ENCODE data around the gene RALY. TPM values are rescaled to one million over a fixed set of nuclear protein-coding genes. Genes with fewer than 3 reads are reported as not detected.
A peak's percentile ranks its signal among the peaks of the same experiment; 100 is the strongest.

Gene RALY
- polyA plus RNA-seq, 2 donors = 90.6 to 118 TPM

GRCh38 chr20:33984182-33984719 lies 9.5 kb upstream of the RALY start:
- no peak overlapping the region for H3K27ac ChIP-seq (ENCODE audit: low read depth in 2 of 2, low read length in 1 of 2)

GRCh38 chr20:33985280-33985679 lies 8.4 kb upstream of the RALY start:
- Histone ChIP-seq H3K9me3 (ENCODE audit: control insufficient read depth in 2 of 2, insufficient read depth in 1 of 2, low read depth in 1 of 2, low read length in 1 of 2) (no peaks in the 10 kb centered on the region), H3K4me1 (ENCODE audit: control insufficient read depth in 2 of 2, insufficient read depth in 2 of 2, low read length in 1 of 2) (no peaks in the 10 kb centered on the region), H3K4me3 (ENCODE audit: low read depth in 1 of 2, low read length in 2 of 2) (no peak overlapping the region), H3K27me3 (ENCODE audit: control insufficient read depth in 1 of 2, insufficient read depth in 2 of 2, low read length in 2 of 2) (no peaks in the 10 kb centered on the region), H3K27ac (ENCODE audit: low read depth in 2 of 2, low read length in 1 of 2) (no peak overlapping the region), H3K36me3 (ENCODE audit: control insufficient read depth in 2 of 2, insufficient read depth in 2 of 2, low read length in 1 of 2) (no peaks in the 10 kb centered on the region)
- 90 to 93% methylated on average over 2 of the region's 2 CpGs for WGBS, 2 donors

More at GRCh38 chr20:33984182-33984719, 9.5 kb upstream of the RALY start:
- WGBS, 2 donors = 78 to 88% methylated on average over 7 of the region's 7 CpGs
- Histone ChIP-seq H3K36me3 (ENCODE audit: control insufficient read depth in 2 of 2, insufficient read depth in 2 of 2, low read length in 1 of 2) (no peaks in the 10 kb centered on the region), H3K27me3 (ENCODE audit: control insufficient read depth in 1 of 2, insufficient read depth in 2 of 2, low read length in 2 of 2) (no peaks in the 10 kb centered on the region), H3K4me3 (ENCODE audit: low read depth in 1 of 2, low read length in 2 of 2) (no peak overlapping the region), H3K4me1 (ENCODE audit: control insufficient read depth in 2 of 2, insufficient read depth in 2 of 2, low read length in 1 of 2) (no peaks in the 10 kb centered on the region), H3K9me3 (ENCODE audit: control insufficient read depth in 2 of 2, insufficient read depth in 1 of 2, low read depth in 1 of 2, low read length in 1 of 2) (no peaks in the 10 kb centered on the region)

- Histone ChIP-seq H3K4me3 (ENCODE audit: low read depth in 1 of 2, low read length in 2 of 2) (no peak overlapping the region), H3K27me3 (ENCODE audit: control insufficient read depth in 1 of 2, insufficient read depth in 2 of 2, low read length in 2 of 2) (no peaks in the 10 kb centered on the region), H3K9me3 (ENCODE audit: control insufficient read depth in 2 of 2, insufficient read depth in 1 of 2, low read depth in 1 of 2, low read length in 1 of 2) (no peaks in the 10 kb centered on the region), H3K4me1 (ENCODE audit: control insufficient read depth in 2 of 2, insufficient read depth in 2 of 2, low read length in 1 of 2) (no peaks in the 10 kb centered on the region), H3K27ac (ENCODE audit: low read depth in 2 of 2, low read length in 1 of 2) (no peak overlapping the region), H3K36me3 (ENCODE audit: control insufficient read depth in 2 of 2, insufficient read depth in 2 of 2, low read length in 1 of 2) (no peaks in the 10 kb centered on the region)
- WGBS, 2 donors = 76 to 89% methylated on average over 2 of the region's 2 CpGs
These were observed 7.9 kb upstream of the RALY start for GRCh38 chr20:33985830-33986229.

- Histone ChIP-seq H3K4me1 (ENCODE audit: control insufficient read depth in 2 of 2, insufficient read depth in 2 of 2, low read length in 1 of 2) (no peaks in the 10 kb centered on the region), H3K4me3 (ENCODE audit: low read depth in 1 of 2, low read length in 2 of 2) (no peak overlapping the region)
- 91 to 93% methylated on average over 5 of the region's 5 CpGs for WGBS, 2 donors
These were observed 7.0 kb upstream of the RALY start for GRCh38 chr20:33986560-33987216.

GRCh38 chr20:33990075-33990474 lies 3.6 kb upstream of the RALY start:
- Histone ChIP-seq H3K4me1 (ENCODE audit: control insufficient read depth in 2 of 2, insufficient read depth in 2 of 2, low read length in 1 of 2) (peaks cover 0 to 4% of the 10 kb centered on the region in 2 donors), H3K36me3 (ENCODE audit: control insufficient read depth in 2 of 2, insufficient read depth in 2 of 2, low read length in 1 of 2) (no peaks in the 10 kb centered on the region), H3K27ac (ENCODE audit: low read depth in 2 of 2, low read length in 1 of 2) (no peak overlapping the region), H3K27me3 (ENCODE audit: control insufficient read depth in 1 of 2, insufficient read depth in 2 of 2, low read length in 2 of 2) (no peaks in the 10 kb centered on the region), H3K9me3 (ENCODE audit: control insufficient read depth in 2 of 2, insufficient read depth in 1 of 2, low read depth in 1 of 2, low read length in 1 of 2) (no peaks in the 10 kb centered on the region), H3K4me3 (ENCODE audit: low read depth in 1 of 2, low read length in 2 of 2) (no peak overlapping the region)
- 92 to 96% methylated on average over 4 of the region's 4 CpGs for WGBS, 2 donors

More at GRCh38 chr20:33986560-33987216, 7.0 kb upstream of the RALY start:
- H3K36me3 ChIP-seq (ENCODE audit: control insufficient read depth in 2 of 2, insufficient read depth in 2 of 2, low read length in 1 of 2) = no peaks in the 10 kb centered on the region
- H3K27me3 ChIP-seq (ENCODE audit: control insufficient read depth in 1 of 2, insufficient read depth in 2 of 2, low read length in 2 of 2) = no peaks in the 10 kb centered on the region
- H3K9me3 ChIP-seq (ENCODE audit: control insufficient read depth in 2 of 2, insufficient read depth in 1 of 2, low read depth in 1 of 2, low read length in 1 of 2) = no peaks in the 10 kb centered on the region
- H3K27ac ChIP-seq (ENCODE audit: low read depth in 2 of 2, low read length in 1 of 2) = no peak overlapping the region

- Histone ChIP-seq H3K27ac (ENCODE audit: low read depth in 2 of 2, low read length in 1 of 2) (no peak overlapping the region), H3K9me3 (ENCODE audit: control insufficient read depth in 2 of 2, insufficient read depth in 1 of 2, low read depth in 1 of 2, low read length in 1 of 2) (no peaks in the 10 kb centered on the region), H3K36me3 (ENCODE audit: control insufficient read depth in 2 of 2, insufficient read depth in 2 of 2, low read length in 1 of 2) (no peaks in the 10 kb centered on the region), H3K27me3 (ENCODE audit: control insufficient read depth in 1 of 2, insufficient read depth in 2 of 2, low read length in 2 of 2) (no peaks in the 10 kb centered on the region), H3K4me3 (ENCODE audit: low read depth in 1 of 2, low read length in 2 of 2) (peak overlapping the region in 1 of 2 donors; percentile 14), H3K4me1 (ENCODE audit: control insufficient read depth in 2 of 2, insufficient read depth in 2 of 2, low read length in 1 of 2) (peaks cover 0 to 4% of the 10 kb centered on the region in 2 donors)
- 91 to 96% methylated on average over 6 of the region's 6 CpGs for WGBS, 2 donors
These were observed 2.2 kb upstream of the RALY start for GRCh38 chr20:33991502-33991901.

GRCh38 chr20:33992145-33992922 lies 1.4 kb upstream of the RALY start:
- Histone ChIP-seq H3K27me3 (ENCODE audit: control insufficient read depth in 1 of 2, insufficient read depth in 2 of 2, low read length in 2 of 2) (no peaks in the 10 kb centered on the region), H3K4me1 (ENCODE audit: control insufficient read depth in 2 of 2, insufficient read depth in 2 of 2, low read length in 1 of 2) (peaks cover 0 to 4% of the 10 kb centered on the region in 2 donors), H3K27ac (ENCODE audit: low read depth in 2 of 2, low read length in 1 of 2) (peak overlapping the region; percentile 86 to 93), H3K36me3 (ENCODE audit: control insufficient read depth in 2 of 2, insufficient read depth in 2 of 2, low read length in 1 of 2) (no peaks in the 10 kb centered on the region), H3K4me3 (ENCODE audit: low read depth in 1 of 2, low read length in 2 of 2) (peak overlapping the region; percentile 57 to 80), H3K9me3 (ENCODE audit: control insufficient read depth in 2 of 2, insufficient read depth in 1 of 2, low read depth in 1 of 2, low read length in 1 of 2) (no peaks in the 10 kb centered on the region)
- WGBS, 2 donors = 35 to 36% methylated on average over 20 of the region's 20 CpGs

GRCh38 chr20:33992923-33993575 lies 662 bp upstream of the RALY start:
- Histone ChIP-seq H3K9me3 (ENCODE audit: control insufficient read depth in 2 of 2, insufficient read depth in 1 of 2, low read depth in 1 of 2, low read length in 1 of 2) (no peaks in the 10 kb centered on the region), H3K36me3 (ENCODE audit: control insufficient read depth in 2 of 2, insufficient read depth in 2 of 2, low read length in 1 of 2) (no peaks in the 10 kb centered on the region), H3K4me3 (ENCODE audit: low read depth in 1 of 2, low read length in 2 of 2) (peak overlapping the region; percentile 80 to 92), H3K27ac (ENCODE audit: low read depth in 2 of 2, low read length in 1 of 2) (peak overlapping the region; percentile 99), H3K4me1 (ENCODE audit: control insufficient read depth in 2 of 2, insufficient read depth in 2 of 2, low read length in 1 of 2) (peaks cover 0 to 4% of the 10 kb centered on the region in 2 donors), H3K27me3 (ENCODE audit: control insufficient read depth in 1 of 2, insufficient read depth in 2 of 2, low read length in 2 of 2) (no peaks in the 10 kb centered on the region)
- WGBS, 2 donors = 0% methylated on average over 35 of the region's 35 CpGs

GRCh38 chr20:33994222-33994913 lies 657 bp downstream of the RALY start:
- Histone ChIP-seq H3K27me3 (ENCODE audit: control insufficient read depth in 1 of 2, insufficient read depth in 2 of 2, low read length in 2 of 2) (no peaks in the 10 kb centered on the region), H3K4me1 (ENCODE audit: control insufficient read depth in 2 of 2, insufficient read depth in 2 of 2, low read length in 1 of 2) (peaks cover 0 to 8% of the 10 kb centered on the region in 2 donors), H3K27ac (ENCODE audit: low read depth in 2 of 2, low read length in 1 of 2) (peak overlapping the region; percentile 99), H3K36me3 (ENCODE audit: control insufficient read depth in 2 of 2, insufficient read depth in 2 of 2, low read length in 1 of 2) (no peaks in the 10 kb centered on the region), H3K4me3 (ENCODE audit: low read depth in 1 of 2, low read length in 2 of 2) (peak overlapping the region; percentile 80 to 92), H3K9me3 (ENCODE audit: control insufficient read depth in 2 of 2, insufficient read depth in 1 of 2, low read depth in 1 of 2, low read length in 1 of 2) (no peaks in the 10 kb centered on the region)
- WGBS, 2 donors = 0 to 1% methylated on average over 53 to 57 of the region's 57 CpGs
